Keratinocyte (primary cell): Measurements from ENCODE around the gene SERPINH1. TPM values are rescaled to one million over a fixed set of nuclear protein-coding genes. Genes with fewer than 3 reads are reported as not detected.

ENCODE experiments used
- DNase-seq: peaks from one replicate; pipeline ENCODE4 v3.0.0-alpha.2; 2011; ENCODE audit warnings: low read depth, missing footprints, low spot score
- FAIRE-seq: peaks from 2 replicates; lab custom pipeline; 2011; peaks lifted over from hg19 to GRCh38; lab: Jason Lieb, UNC
- H2AFZ ChIP-seq: 2 replicates; pipeline ENCODE4 v1.6.0; 2012; ENCODE audit warnings: low read length, control low read depth, inconsistent platforms; ENCODE audit not compliant: control insufficient read depth
- H3K27ac ChIP-seq: 2 replicates; pipeline ENCODE4 v1.5.1; 2011; ENCODE audit warnings: low read length; ENCODE audit not compliant: control insufficient read depth, insufficient read depth
- H3K27me3 ChIP-seq: 3 replicates; pipeline ENCODE4 v1.6.0; 2011; ENCODE audit warnings: low read length; ENCODE audit not compliant: control insufficient read depth, insufficient read depth; ENCODE audit errors: extremely low read depth
- H3K36me3 ChIP-seq, 2 experiments: 2 replicates in 1 of 2; 3 replicates in 1 of 2; pipeline ENCODE4 v1.5.1; 2011; ENCODE audit warnings: low read length in 2 of 2, mild to moderate bottlenecking in 1 of 2; ENCODE audit not compliant: control insufficient read depth in 2 of 2, insufficient read depth in 2 of 2; ENCODE audit errors: extremely low read depth in 1 of 2
- H3K4me1 ChIP-seq: 3 replicates; pipeline ENCODE4 v1.5.1; 2011; ENCODE audit warnings: low read length; ENCODE audit not compliant: control insufficient read depth, insufficient read depth; ENCODE audit errors: extremely low read depth
- H3K4me2 ChIP-seq: 3 replicates; pipeline ENCODE4 v1.6.0; 2011; ENCODE audit warnings: low read depth, low read length; ENCODE audit not compliant: control insufficient read depth, insufficient read depth; ENCODE audit errors: extremely low read depth
- H3K4me3 ChIP-seq, 3 experiments: fragments of 200-600 bp in 1 of 3; sonication (generic) in 1 of 3; 2 replicates in 2 of 3; 3 replicates in 1 of 3; pipeline ENCODE4 v1.5.1; 2011 to 2016; ENCODE audit warnings: low read length in 3 of 3, mild to moderate bottlenecking in 3 of 3, control low read depth in 2 of 3, inconsistent platforms in 1 of 3, low read depth in 1 of 3, mixed read lengths in 1 of 3, mixed run types in 1 of 3, moderate library complexity in 1 of 3; ENCODE audit not compliant: control insufficient read depth in 2 of 3, insufficient read depth in 2 of 3; ENCODE audit errors: extremely low read depth in 1 of 3
- H3K79me2 ChIP-seq: 2 replicates; pipeline ENCODE4 v1.6.0; 2012; ENCODE audit warnings: low read length; ENCODE audit not compliant: control insufficient read depth, insufficient read depth
- H3K9ac ChIP-seq: 3 replicates; pipeline ENCODE4 v1.6.0; 2011; ENCODE audit warnings: low read length; ENCODE audit not compliant: control insufficient read depth, insufficient read depth; ENCODE audit errors: extremely low read depth
- H3K9me1 ChIP-seq: 3 replicates; pipeline ENCODE4 v1.6.0; 2011; ENCODE audit warnings: low read length; ENCODE audit not compliant: control insufficient read depth, insufficient read depth; ENCODE audit errors: extremely low read depth
- H3K9me3 ChIP-seq: 2 replicates; pipeline ENCODE4 v1.5.1; 2012; ENCODE audit warnings: low read depth, low read length; ENCODE audit not compliant: control insufficient read depth
- H4K20me1 ChIP-seq: 3 replicates; pipeline ENCODE4 v1.6.0; 2011; ENCODE audit warnings: low read length; ENCODE audit not compliant: control insufficient read depth, insufficient read depth; ENCODE audit errors: extremely low read depth
- CTCF ChIP-seq, 3 experiments: IDR thresholded peaks in 1 of 3; conservative IDR thresholded peaks in 1 of 3; optimal IDR thresholded peaks in 1 of 3; 2 replicates in 2 of 3; 3 replicates in 1 of 3; pipeline versions ENCODE3 to v1.5.1; 2011; ENCODE audit warnings: low read length in 3 of 3, mild to moderate bottlenecking in 3 of 3, moderate library complexity in 2 of 3, control low read depth in 1 of 3, inconsistent platforms in 1 of 3; ENCODE audit not compliant: insufficient read depth in 2 of 3; ENCODE audit errors: extremely low read depth in 1 of 3
- EZH2 ChIP-seq: IDR thresholded peaks from one replicate; pipeline ENCODE4 v1.6.1; 2012; ENCODE audit warnings: inconsistent platforms, mild to moderate bottlenecking, low read length, moderate library complexity
- dilution Hi-C: fragments of 300-500 bp; cut with MboI; formaldehyde crosslinking; loops from one replicate; pipeline ENCODE4 v1.7.0; 2020; ENCODE audit warnings: low sequenced_read_pairs; ENCODE audit not compliant: extremely low pct_ligation_motif_present
- polyA plus RNA-seq, 5 experiments: library from polyadenylated mRNA; depleted of rRNA in 3 of 5; stranded (reverse) in 3 of 5; stranded (forward) in 1 of 5; unstranded in 1 of 5; fragments of >200 nt; gene quantifications; 1 replicate in 1 of 5; 2 replicates in 3 of 5; 3 replicates in 1 of 5; pipeline versions ENCODE4 v1.2.1 to v1.2.3, GENCODE V29; 2011 to 2012; ENCODE audit warnings: missing spikeins in 2 of 5, low read depth in 1 of 5, low replicate concordance in 1 of 5

SERPINH1 gene
- polyA plus RNA-seq, 1 donor (not counting 4 experiments of a cell fraction or from before 2014, with no cell fraction given) = 136 TPM

GRCh38 chr11:75577207-75577606, 15.2 kb downstream of the SERPINH1 start:
- H3K9me3 ChIP-seq = no peaks in the 10 kb centered on the region
- H3K9ac ChIP-seq = no peak overlapping the region
- peaks cover 9 to 16% of the 10 kb centered on the region in 2 experiments for H3K36me3 ChIP-seq
- no peak overlapping the region for H2AFZ ChIP-seq
- no peaks in the 10 kb centered on the region for H3K27me3 ChIP-seq
- dilution Hi-C loops = no loop called here
- DNase-seq (no peak), FAIRE-seq (no peak)
- H3K4me1 ChIP-seq = peaks cover 2% of the 10 kb centered on the region
- no peak overlapping the region for H3K4me2 ChIP-seq
- no peaks in the 10 kb centered on the region for H3K9me1 ChIP-seq
- H4K20me1 ChIP-seq = no peaks in the 10 kb centered on the region
- H3K4me3 ChIP-seq = no peak overlapping the region
- no peaks in the 10 kb centered on the region for H3K79me2 ChIP-seq
- H3K27ac ChIP-seq = no peak overlapping the region
- TF ChIP-seq EZH2 (no peak), CTCF (optimal IDR thresholded peaks at IDR 0.05 in 1 of 3, IDR thresholded peaks at IDR 0.05 in 1 of 3, conservative IDR thresholded peaks at IDR 0.05 in 1 of 3; ENCODE audit: extremely low read depth in 1 of 3, insufficient read depth in 2 of 3, low read length in 3 of 3) (peak in 2 of 3 experiments; percentile 58 to 74)

- no peaks in the 10 kb centered on the region for H3K9me3 ChIP-seq
- H3K27ac ChIP-seq = no peak overlapping the region
- DNase-seq = no peak
- H3K9ac ChIP-seq = no peak overlapping the region
- peaks cover 10% of the 10 kb centered on the region for H3K4me1 ChIP-seq
- no peak overlapping the region for H3K4me3 ChIP-seq
- no peak overlapping the region for H2AFZ ChIP-seq
- no peak for FAIRE-seq
- H3K36me3 ChIP-seq = no peaks in the 10 kb centered on the region
- H4K20me1 ChIP-seq = no peaks in the 10 kb centered on the region
- dilution Hi-C loops = no loop called here
- H3K4me2 ChIP-seq = no peak overlapping the region
- TF ChIP-seq EZH2 = no peak
- TF ChIP-seq CTCF (optimal IDR thresholded peaks at IDR 0.05 in 1 of 3, IDR thresholded peaks at IDR 0.05 in 1 of 3, conservative IDR thresholded peaks at IDR 0.05 in 1 of 3; ENCODE audit: extremely low read depth in 1 of 3, insufficient read depth in 2 of 3, low read length in 3 of 3) = no peak
- H3K79me2 ChIP-seq = no peaks in the 10 kb centered on the region
- H3K9me1 ChIP-seq = no peaks in the 10 kb centered on the region
- no peaks in the 10 kb centered on the region for H3K27me3 ChIP-seq
Measured at GRCh38 chr11:75578977-75579376, 16.9 kb downstream of the SERPINH1 start.
